ENCODE data around the gene TBRG1.

- no peak for TF ChIP-seq CTCF (conservative IDR thresholded peaks at IDR 0.05)
- no peak for TF ChIP-seq EZH2 (IDR thresholded peaks at IDR 0.05; ENCODE audit: low read depth)
Observed at GRCh38 chr11:124625504-124626168, 3.0 kb downstream of the TBRG1 start.

Data from PC-9 (cell line).